Measurements from ENCODE around the gene SATB1. TPM values are rescaled to one million over a fixed set of nuclear protein-coding genes. Genes with fewer than 3 reads are reported as not detected.

SATB1 gene
- total RNA-seq, 2 experiments from 2014 or later, result 268 to 273 TPM

GRCh38 chr3:18376682-18377081, 48.5 kb downstream of the SATB1 start:
- Mint-ChIP-seq H3K27ac (no peak overlapping the region), H3K4me1 (ENCODE audit: low read depth) (peaks cover 80% of the 10 kb centered on the region), H3K36me3 (ENCODE audit: low read depth) (peaks cover 86% of the 10 kb centered on the region), H3K4me3 (no peak overlapping the region), H3K9me3 (ENCODE audit: insufficient read depth) (no peaks in the 10 kb centered on the region), H3K27me3 (ENCODE audit: low read depth) (no peaks in the 10 kb centered on the region)
- no peak for DNase-seq
- ChIA-PET POLR2A (no interaction called here), CTCF (interaction anchor here (2.9 kb wide), 1 partner anchor 13 kb away, joined by 14 read pairs; no protein-coding TSS in a partner anchor)
- ATAC-seq, result no peak

- peak overlapping the region; percentile 87 for H3K27ac Mint-ChIP-seq
- POLR2A ChIA-PET, result no interaction called here
- H3K9me3 Mint-ChIP-seq (ENCODE audit: insufficient read depth), result no peaks in the 10 kb centered on the region
- CTCF ChIA-PET, result interaction anchor here (1.1 to 2.0 kb wide), 3 partner anchors 8 to 18 kb away, joined by 3 to 7 read pairs (median 6); no protein-coding TSS in a partner anchor
- ATAC-seq, result peak; percentile 84
- H3K4me1 Mint-ChIP-seq (ENCODE audit: low read depth), result peaks cover 81% of the 10 kb centered on the region
- peak overlapping the region; percentile 25 for H3K4me3 Mint-ChIP-seq
- H3K27me3 Mint-ChIP-seq (ENCODE audit: low read depth), result no peaks in the 10 kb centered on the region
- peak; percentile 64 for DNase-seq
- H3K36me3 Mint-ChIP-seq (ENCODE audit: low read depth), result peaks cover 89% of the 10 kb centered on the region
Measured at GRCh38 chr3:18372786-18373405, 52.2 kb downstream of the SATB1 start.

GRCh38 chr3:18370672-18371071, 54.5 kb downstream of the SATB1 start:
- ATAC-seq, result no peak
- no peak overlapping the region for H3K4me3 Mint-ChIP-seq
- peaks cover 78% of the 10 kb centered on the region for H3K4me1 Mint-ChIP-seq (ENCODE audit: low read depth)
- no peak for DNase-seq
- peaks cover 93% of the 10 kb centered on the region for H3K36me3 Mint-ChIP-seq (ENCODE audit: low read depth)
- ChIA-PET CTCF (no interaction called here), POLR2A (no interaction called here)
- no peaks in the 10 kb centered on the region for H3K27me3 Mint-ChIP-seq (ENCODE audit: low read depth)
- H3K27ac Mint-ChIP-seq, result no peak overlapping the region
- H3K9me3 Mint-ChIP-seq (ENCODE audit: insufficient read depth), result no peaks in the 10 kb centered on the region

GRCh38 chr3:18369551-18370185, 55.5 kb downstream of the SATB1 start:
- Mint-ChIP-seq H3K36me3 (ENCODE audit: low read depth) (peaks cover 90% of the 10 kb centered on the region), H3K27ac (peak overlapping the region; percentile 35), H3K27me3 (ENCODE audit: low read depth) (no peaks in the 10 kb centered on the region), H3K4me3 (no peak overlapping the region), H3K4me1 (ENCODE audit: low read depth) (peaks cover 70% of the 10 kb centered on the region), H3K9me3 (ENCODE audit: insufficient read depth) (no peaks in the 10 kb centered on the region)
- no peak for DNase-seq
- POLR2A ChIA-PET, result no interaction called here
- CTCF ChIA-PET, result interaction anchor here (2.6 kb wide), 1 partner anchor 20 kb away, joined by 8 read pairs; no protein-coding TSS in a partner anchor
- ATAC-seq, result no peak

- ATAC-seq (no peak), DNase-seq (no peak)
- Mint-ChIP-seq H3K27me3 (ENCODE audit: low read depth) (no peaks in the 10 kb centered on the region), H3K27ac (no peak overlapping the region), H3K36me3 (ENCODE audit: low read depth) (peaks cover 81% of the 10 kb centered on the region), H3K4me3 (no peak overlapping the region), H3K4me1 (ENCODE audit: low read depth) (peaks cover 39% of the 10 kb centered on the region), H3K9me3 (ENCODE audit: insufficient read depth) (no peaks in the 10 kb centered on the region)
- POLR2A ChIA-PET, result no interaction called here
- CTCF ChIA-PET, result interaction anchor here (1.3 kb wide), 1 partner anchor 23 kb away, joined by 3 read pairs; no protein-coding TSS in a partner anchor
Measured at GRCh38 chr3:18366258-18366657, 58.9 kb downstream of the SATB1 start.

GRCh38 chr3:18363338-18363737, 61.8 kb downstream of the SATB1 start:
- H3K4me3 Mint-ChIP-seq, result no peak overlapping the region
- ChIA-PET POLR2A (no interaction called here), CTCF (no interaction called here)
- DNase-seq, result no peak
- no peaks in the 10 kb centered on the region for H3K9me3 Mint-ChIP-seq (ENCODE audit: insufficient read depth)
- H3K27ac Mint-ChIP-seq, result peak overlapping the region; percentile 35
- H3K4me1 Mint-ChIP-seq (ENCODE audit: low read depth), result peaks cover 18% of the 10 kb centered on the region
- no peak for ATAC-seq
- no peaks in the 10 kb centered on the region for H3K27me3 Mint-ChIP-seq (ENCODE audit: low read depth)
- peaks cover 77% of the 10 kb centered on the region for H3K36me3 Mint-ChIP-seq (ENCODE audit: low read depth)

GRCh38 chr3:18357747-18358146, 67.4 kb downstream of the SATB1 start:
- Mint-ChIP-seq H3K9me3 (ENCODE audit: insufficient read depth) (no peaks in the 10 kb centered on the region), H3K4me1 (ENCODE audit: low read depth) (peaks cover 9% of the 10 kb centered on the region), H3K27ac (no peak overlapping the region), H3K27me3 (ENCODE audit: low read depth) (no peaks in the 10 kb centered on the region), H3K36me3 (ENCODE audit: low read depth) (peaks cover 63% of the 10 kb centered on the region), H3K4me3 (no peak overlapping the region)
- POLR2A ChIA-PET, result no interaction called here
- DNase-seq (no peak), ATAC-seq (no peak)
- CTCF ChIA-PET, result no interaction called here

- no peaks in the 10 kb centered on the region for H3K9me3 Mint-ChIP-seq (ENCODE audit: insufficient read depth)
- no peaks in the 10 kb centered on the region for H3K27me3 Mint-ChIP-seq (ENCODE audit: low read depth)
- H3K4me3 Mint-ChIP-seq, result no peak overlapping the region
- H3K4me1 Mint-ChIP-seq (ENCODE audit: low read depth), result peaks cover 10% of the 10 kb centered on the region
- ATAC-seq (no peak), DNase-seq (no peak)
- peaks cover 70% of the 10 kb centered on the region for H3K36me3 Mint-ChIP-seq (ENCODE audit: low read depth)
- ChIA-PET CTCF (interaction anchor here (1.2 kb wide), 1 partner anchor 633 kb away, joined by 3 read pairs; no protein-coding TSS in a partner anchor), POLR2A (no interaction called here)
- H3K27ac Mint-ChIP-seq, result no peak overlapping the region
Measured at GRCh38 chr3:18355832-18356231, 69.3 kb downstream of the SATB1 start.

GRCh38 chr3:18354701-18355100, 70.4 kb downstream of the SATB1 start:
- Mint-ChIP-seq H3K36me3 (ENCODE audit: low read depth) (peaks cover 69% of the 10 kb centered on the region), H3K27ac (no peak overlapping the region), H3K4me3 (no peak overlapping the region), H3K4me1 (ENCODE audit: low read depth) (peaks cover 10% of the 10 kb centered on the region), H3K27me3 (ENCODE audit: low read depth) (no peaks in the 10 kb centered on the region), H3K9me3 (ENCODE audit: insufficient read depth) (no peaks in the 10 kb centered on the region)
- ATAC-seq (no peak), DNase-seq (no peak)
- ChIA-PET POLR2A (no interaction called here), CTCF (interaction anchor here (1.2 to 2.1 kb wide), 3 partner anchors 18 to 634 kb away, joined by 3 to 6 read pairs (median 4); no protein-coding TSS in a partner anchor)

- Mint-ChIP-seq H3K27me3 (ENCODE audit: low read depth) (no peaks in the 10 kb centered on the region), H3K4me3 (no peak overlapping the region), H3K9me3 (ENCODE audit: insufficient read depth) (no peaks in the 10 kb centered on the region), H3K36me3 (ENCODE audit: low read depth) (peaks cover 79% of the 10 kb centered on the region), H3K27ac (no peak overlapping the region), H3K4me1 (ENCODE audit: low read depth) (peaks cover 7% of the 10 kb centered on the region)
- CTCF ChIA-PET, result interaction anchor here (2.3 kb wide), 1 partner anchor 38 kb away, joined by 8 read pairs; no protein-coding TSS in a partner anchor
- DNase-seq (no peak), ATAC-seq (no peak)
- POLR2A ChIA-PET, result no interaction called here
Measured at GRCh38 chr3:18351823-18352744, 73.1 kb downstream of the SATB1 start.

GRCh38 chr3:18351069-18351628, 74.0 kb downstream of the SATB1 start:
- Mint-ChIP-seq H3K4me1 (ENCODE audit: low read depth) (peaks cover 4% of the 10 kb centered on the region), H3K9me3 (ENCODE audit: insufficient read depth) (no peaks in the 10 kb centered on the region), H3K27ac (peak overlapping the region; percentile 32), H3K4me3 (no peak overlapping the region), H3K27me3 (ENCODE audit: low read depth) (no peaks in the 10 kb centered on the region), H3K36me3 (ENCODE audit: low read depth) (peaks cover 83% of the 10 kb centered on the region)
- CTCF ChIA-PET, result interaction anchor here (2.3 kb wide), 1 partner anchor 39 kb away, joined by 8 read pairs; no protein-coding TSS in a partner anchor
- POLR2A ChIA-PET, result no interaction called here
- DNase-seq, result no peak
- ATAC-seq, result no peak

Data from activated CD8-positive, alpha-beta T cell treated with anti-CD3 and anti-CD28 coated beads, Interleukin-2, amount 10 ng/mL, durations not matched to agents 7 days and 5 days (primary cell).